Measurements from ENCODE around the gene ZNF229.
A peak's percentile ranks its signal among the peaks of the same experiment; 100 is the strongest.
"Not testable (repeated sequence)": the region's sequence is repeated elsewhere in the genome, so short reads cannot be mapped to it uniquely, and the experiment has no call there.

Gene ZNF229

GRCh38 chr19:44451687-44452086 is 3.4 kb upstream of the ZNF229 start:
- no peak for DNase-seq (ENCODE audit: low read depth)
- H3K4me3 ChIP-seq (ENCODE audit: low read length): no peak overlapping the region
- TF ChIP-seq, protein P1, sequence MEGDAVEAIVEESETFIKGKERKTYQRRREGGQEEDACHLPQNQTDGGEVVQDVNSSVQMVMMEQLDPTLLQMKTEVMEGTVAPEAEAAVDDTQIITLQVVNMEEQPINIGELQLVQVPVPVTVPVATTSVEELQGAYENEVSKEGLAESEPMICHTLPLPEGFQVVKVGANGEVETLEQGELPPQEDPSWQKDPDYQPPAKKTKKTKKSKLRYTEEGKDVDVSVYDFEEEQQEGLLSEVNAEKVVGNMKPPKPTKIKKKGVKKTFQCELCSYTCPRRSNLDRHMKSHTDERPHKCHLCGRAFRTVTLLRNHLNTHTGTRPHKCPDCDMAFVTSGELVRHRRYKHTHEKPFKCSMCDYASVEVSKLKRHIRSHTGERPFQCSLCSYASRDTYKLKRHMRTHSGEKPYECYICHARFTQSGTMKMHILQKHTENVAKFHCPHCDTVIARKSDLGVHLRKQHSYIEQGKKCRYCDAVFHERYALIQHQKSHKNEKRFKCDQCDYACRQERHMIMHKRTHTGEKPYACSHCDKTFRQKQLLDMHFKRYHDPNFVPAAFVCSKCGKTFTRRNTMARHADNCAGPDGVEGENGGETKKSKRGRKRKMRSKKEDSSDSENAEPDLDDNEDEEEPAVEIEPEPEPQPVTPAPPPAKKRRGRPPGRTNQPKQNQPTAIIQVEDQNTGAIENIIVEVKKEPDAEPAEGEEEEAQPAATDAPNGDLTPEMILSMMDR (conservative IDR thresholded peaks at IDR 0.05; ENCODE audit: low read depth, low read length): no peak

DNA sequence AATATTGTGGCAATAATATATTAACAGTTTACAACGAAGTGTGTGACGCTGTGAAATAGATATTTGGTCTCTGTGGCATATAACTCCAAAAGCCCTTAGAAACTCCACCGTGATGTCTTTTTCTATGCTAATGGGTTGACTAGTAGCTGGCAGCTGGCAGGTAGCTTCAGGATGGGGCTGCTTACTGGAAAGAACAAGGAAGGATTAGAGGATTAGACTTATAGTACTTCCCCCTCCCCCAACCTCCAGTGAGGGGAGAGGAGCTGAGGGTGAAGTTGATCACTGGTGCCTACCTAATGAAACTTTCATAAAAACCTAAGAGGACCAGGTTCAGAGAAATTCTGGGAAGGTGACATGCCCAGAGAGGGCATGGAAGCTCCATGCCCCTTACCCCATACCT is 9.8 kb downstream of the ZNF229 start:
- no peak overlapping the region for H3K4me3 ChIP-seq (ENCODE audit: low read length)
- no peak for DNase-seq (ENCODE audit: low read depth)
- TF ChIP-seq, protein P1 (conservative IDR thresholded peaks at IDR 0.05; ENCODE audit: low read depth, low read length): no peak

- DNase-seq (ENCODE audit: low read depth): no peak
- TF ChIP-seq, protein P1 (conservative IDR thresholded peaks at IDR 0.05; ENCODE audit: low read depth, low read length): no peak
Observed at GRCh38 chr19:44435441-44435840, 12.8 kb downstream of the ZNF229 start.

GRCh38 chr19:44430956-44431355 is 17.3 kb downstream of the ZNF229 start:
- TF ChIP-seq, protein P1 (conservative IDR thresholded peaks at IDR 0.05; ENCODE audit: low read depth, low read length): no peak
- DNase-seq (ENCODE audit: low read depth): no peak
- H3K4me3 ChIP-seq (ENCODE audit: low read length): no peak overlapping the region

More at GRCh38 chr19:44435441-44435840, 12.8 kb downstream of the ZNF229 start:
- H3K4me3 ChIP-seq (ENCODE audit: low read length): no peak overlapping the region

DNA sequence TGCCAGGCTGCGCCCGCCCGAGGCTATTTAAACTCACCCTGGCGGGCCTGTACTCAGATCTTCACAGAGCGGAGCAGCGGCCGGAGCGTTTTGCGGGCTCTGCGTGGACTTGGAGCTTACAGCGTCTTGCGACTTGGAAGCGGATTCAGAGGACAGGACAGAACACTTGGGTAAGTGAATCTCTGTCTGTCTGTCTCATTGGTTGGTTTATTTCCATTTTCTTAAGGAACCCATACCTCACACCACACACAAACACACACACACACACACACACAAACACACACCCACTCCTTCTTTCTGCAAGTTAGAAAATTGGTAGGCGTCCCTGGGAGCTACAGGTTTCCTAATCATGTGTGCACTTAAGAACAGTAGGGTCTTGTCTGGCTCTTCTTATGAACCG is 32.7 kb downstream of the ZNF229 start:
- H3K4me3 ChIP-seq (ENCODE audit: low read length); DNase-seq (ENCODE audit: low read depth): not testable (repeated sequence)

DNA sequence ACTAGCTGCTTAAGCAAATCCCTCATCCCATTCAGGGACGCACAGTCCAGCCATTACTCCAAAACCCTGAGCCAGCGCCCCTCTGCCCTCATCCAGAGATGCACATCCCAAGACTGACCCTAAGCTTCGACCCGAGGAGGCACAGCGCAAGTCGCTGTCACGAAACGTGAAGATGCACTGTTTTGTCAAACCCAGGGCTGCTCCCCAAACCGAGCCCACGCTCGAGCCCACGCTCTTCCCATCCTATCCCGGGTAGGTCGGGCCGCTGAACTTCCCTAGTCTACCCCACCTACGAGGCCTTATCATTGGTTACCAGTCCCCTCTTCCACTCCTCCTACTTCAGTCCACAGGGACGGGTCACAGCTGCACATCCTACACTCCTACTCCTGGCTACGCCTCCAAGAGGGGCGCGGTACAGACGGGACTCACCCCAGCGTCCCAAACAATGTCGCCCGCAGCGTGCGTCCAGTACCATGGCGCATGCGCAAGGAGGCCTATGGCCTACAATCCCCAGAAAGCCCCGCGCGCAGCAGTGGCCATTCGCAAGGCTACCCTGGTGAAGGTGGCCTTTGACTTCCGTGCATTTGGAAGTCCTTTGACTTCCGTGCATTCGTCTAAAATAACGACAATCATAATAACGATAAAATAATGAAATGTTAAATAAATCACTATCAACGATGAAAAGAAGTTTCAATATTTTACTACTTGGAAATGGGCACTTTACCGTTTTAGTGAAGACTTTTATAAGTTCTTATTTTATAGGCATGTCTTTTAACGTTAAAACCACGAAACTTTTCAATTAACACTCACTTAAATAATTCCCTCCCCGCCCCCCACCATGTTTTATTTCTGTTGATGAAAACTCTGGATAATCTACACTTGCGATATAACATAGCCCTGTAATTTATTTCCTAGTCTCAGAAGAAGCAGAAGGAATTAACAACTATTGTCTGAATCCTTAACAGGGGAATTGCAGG is 46.8 kb downstream of the ZNF229 start, which contains the start of gene ZNF285:
Gene ZNF285, minus strand, starts transcription at position 470 of the 977 bp plus-strand sequence. CDS start 4,395 bp downstream, outside the sequence.
- peak; percentile 83 for DNase-seq (ENCODE audit: low read depth)
- TF ChIP-seq, protein P1 (conservative IDR thresholded peaks at IDR 0.05; ENCODE audit: low read depth, low read length): no peak
- peak within 1 kb of the TSS; percentile 84 for H3K4me3 ChIP-seq (ENCODE audit: low read length)

DNA sequence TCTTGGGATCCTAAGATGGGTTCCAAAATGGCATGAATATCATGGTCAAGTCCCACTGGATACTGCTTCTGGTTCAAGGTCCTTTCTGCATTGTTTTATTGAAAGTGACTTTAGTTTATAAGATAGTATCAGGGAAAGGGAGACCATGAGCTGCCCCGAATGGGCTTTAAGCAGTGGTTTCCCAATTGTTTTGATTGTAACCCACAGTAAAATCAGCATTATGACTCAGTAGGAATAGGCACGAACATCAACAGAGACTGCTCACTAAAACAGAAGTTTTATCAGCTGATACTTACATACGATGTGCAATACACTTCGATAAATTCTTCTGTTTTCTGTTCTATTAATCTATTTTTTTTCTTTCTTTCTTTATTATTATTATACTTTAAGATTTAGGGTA is 59.0 kb downstream of the ZNF229 start:
- not testable (repeated sequence) for DNase-seq (ENCODE audit: low read depth); H3K4me3 ChIP-seq (ENCODE audit: low read length)
